HG02943 (cell line): Measurements from ENCODE around the gene MUC5B.
"Not testable (repeated sequence)": the region's sequence is repeated elsewhere in the genome, so short reads cannot be mapped to it uniquely, and the experiment has no call there.

ENCODE experiments used
- ATAC-seq: cut with Tn5 transposase; IDR thresholded peaks from one replicate; pipeline ENCODE4 v1.9.1; 2021; ENCODE audit warnings: mild to moderate bottlenecking, low read depth, moderate library complexity; ENCODE audit not compliant: unreplicated experiment

Gene MUC5B

DNA sequence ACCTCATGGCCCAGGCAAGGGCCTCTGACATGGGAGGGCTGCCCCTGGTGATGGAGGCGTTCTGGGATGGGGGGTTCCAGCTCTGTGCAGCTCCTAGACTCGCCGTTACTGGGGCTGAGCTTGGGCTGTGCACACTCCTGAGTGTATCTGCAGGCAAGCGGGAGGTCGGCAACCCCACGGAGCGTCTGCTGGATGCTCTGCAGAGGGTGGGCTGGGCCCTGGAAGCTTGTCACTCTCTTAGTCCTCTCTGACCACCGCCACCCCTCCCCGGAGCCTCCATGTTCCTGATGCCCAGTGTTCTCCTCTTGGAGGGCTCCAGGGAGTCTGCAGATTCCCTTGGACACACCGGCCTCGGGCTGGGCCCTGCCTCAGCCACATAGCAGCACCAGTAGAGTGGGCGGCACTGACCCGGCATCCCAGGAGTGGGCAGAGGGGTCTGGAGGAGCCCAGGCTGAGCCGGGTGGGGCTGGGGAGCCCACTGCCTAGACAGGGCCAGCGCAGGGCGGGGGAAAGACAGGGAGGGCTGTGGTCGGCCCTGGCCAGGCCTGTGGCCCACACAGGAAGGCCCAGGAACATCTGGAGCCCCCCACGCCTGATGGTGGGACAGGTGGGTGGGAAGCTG is 20.6 kb upstream of the MUC5B start:
- no peak for ATAC-seq

DNA sequence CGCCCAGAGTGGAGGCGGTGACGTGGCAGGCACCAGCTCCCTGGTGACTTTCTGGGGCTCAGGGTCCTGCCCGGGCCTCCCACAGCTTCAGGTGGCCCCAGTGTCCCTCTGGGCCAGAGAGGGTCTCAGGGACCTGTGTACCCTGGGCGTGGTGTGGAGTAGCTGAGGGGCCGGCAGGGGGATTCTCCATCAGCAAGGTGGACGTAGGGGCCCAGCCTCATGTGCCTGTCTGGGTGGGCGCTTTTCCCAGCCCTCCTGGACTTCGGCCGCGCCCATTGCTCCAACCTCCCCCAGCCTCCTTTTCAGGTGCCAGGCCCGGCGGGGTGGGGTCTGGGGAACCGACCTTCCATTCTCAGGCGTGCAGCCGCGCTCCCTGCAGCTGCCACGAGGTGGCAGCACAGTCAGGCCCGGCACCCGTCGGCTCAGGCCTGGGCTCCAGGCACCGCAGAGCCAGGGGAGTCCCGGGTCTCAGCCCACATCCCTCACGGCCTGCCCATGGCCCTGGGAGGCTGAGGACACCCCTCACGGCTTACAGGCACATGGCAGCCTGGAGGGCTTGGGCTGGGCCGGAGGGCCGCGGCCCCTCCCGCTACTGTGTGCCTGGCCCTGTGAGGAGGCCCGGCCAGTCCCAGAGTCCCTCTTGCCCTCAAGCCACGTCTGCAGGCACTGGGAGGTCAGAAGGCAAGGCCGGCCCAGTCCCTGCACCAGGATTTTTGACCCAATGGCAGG is 19.9 kb upstream of the MUC5B start:
- ATAC-seq = no peak

DNA sequence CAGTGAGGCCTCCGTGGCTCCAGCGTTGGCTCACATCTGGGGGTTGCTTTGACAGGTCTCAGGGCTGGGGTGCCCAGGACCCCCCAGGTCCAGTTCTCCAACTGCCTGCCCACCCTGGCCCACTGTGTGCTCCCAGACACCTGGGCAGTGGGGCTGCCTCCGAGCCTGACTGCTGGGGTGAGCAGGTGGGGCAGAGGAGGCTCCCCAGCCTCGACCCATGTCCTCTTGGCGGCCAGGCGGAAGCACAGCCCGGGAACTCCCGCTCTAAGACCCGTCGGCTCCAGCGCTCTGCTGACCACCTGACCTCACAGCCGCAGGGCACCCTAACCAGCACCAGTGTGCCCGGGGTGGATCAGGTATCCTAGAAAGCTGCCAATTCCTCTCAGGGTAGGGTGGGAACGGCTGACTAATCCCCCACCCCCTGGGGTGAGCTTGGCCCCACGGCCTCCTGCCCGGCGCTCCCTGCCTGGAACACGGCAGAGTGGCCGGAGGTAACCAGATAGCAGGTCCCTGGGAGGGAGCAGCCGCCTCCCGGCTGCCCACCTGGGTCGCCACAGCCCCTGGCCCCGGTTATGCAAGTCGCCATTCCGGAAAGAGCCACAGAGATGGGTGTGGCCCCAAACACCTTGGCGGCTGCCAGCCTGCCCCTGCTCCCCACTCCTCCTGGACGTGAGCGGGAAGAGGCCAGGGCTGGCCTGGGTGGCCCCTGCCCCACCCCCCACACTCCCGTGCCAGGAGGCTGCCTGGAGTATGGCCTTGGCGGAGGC is 19.2 kb upstream of the MUC5B start:
- ATAC-seq = no peak

DNA sequence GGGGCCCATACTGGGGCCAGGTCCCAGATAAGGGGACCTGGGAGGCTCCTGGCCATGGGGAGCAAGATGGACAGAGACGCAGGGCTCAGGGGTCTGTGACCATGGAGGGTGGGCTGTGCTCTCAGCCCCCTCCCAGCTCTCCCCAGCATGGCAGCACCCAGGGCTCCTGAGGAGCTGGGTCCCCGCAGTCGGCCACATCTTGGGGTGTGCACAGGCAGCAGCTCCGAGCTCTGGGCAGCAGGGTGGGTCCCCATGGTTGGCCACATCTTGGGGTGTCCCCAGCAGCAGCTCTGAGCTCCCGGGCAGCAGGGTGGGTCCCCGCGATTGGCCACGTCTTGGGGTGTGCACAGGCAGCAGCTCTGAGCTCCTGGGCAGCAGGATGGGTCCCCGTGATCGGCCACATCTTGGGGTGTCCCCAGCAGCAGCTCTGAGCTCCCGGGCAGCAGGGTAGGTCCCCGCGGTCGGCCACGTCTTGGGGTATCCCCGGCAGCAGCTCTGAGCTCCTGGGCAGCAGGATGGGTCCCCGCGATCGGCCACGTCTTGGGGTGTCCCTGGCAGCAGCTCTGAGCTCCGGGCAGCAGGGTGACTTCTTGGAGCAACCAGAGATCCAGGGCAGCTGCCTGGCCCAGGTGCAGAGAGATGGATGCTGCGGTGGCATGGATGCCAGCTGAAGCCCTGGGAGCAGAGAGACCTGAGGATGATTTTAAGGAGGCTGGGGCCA is 18.3 kb upstream of the MUC5B start:
- no peak for ATAC-seq

DNA sequence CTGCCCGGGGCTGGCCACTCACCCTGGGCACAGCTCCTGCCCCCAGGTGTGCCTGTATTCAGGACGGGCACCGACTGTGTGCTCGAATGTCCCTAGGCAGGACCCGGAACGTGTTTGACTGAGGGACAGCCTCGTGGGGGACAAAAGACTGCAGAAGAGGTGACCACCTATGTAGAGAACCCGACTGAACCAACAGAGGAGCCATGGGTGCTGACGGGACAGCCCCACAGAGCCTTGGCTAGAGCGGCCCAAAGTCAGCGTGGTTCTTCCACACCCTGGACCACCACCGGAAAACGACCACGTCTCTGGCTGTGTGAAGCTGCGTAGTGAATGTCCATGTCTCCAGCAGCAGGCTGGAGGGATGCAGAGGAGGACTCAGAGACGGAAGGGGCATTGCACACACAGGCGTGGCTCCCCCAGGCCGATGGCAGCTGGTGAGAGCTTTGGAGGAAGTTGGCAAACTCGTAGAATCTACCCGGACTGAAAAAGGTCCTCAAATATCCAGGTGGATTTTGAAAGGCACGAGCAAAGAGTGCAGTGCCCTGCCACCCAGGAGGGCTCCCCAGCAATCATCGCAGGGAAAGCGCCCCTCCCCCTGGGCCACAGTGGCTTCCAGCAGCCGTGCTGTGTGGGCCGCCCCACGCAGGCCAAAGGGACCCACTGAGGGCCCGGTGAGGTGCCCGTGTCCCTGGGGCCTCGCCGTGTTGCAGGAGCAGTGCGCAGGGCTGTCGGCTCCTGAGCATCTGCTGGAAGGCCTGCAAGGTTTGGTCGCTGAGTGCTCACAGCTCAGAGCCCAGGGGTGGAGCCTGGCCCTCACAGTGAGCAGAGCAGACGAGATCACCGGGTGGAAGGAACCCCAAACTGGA is 17.5 kb upstream of the MUC5B start:
- ATAC-seq = no peak

DNA sequence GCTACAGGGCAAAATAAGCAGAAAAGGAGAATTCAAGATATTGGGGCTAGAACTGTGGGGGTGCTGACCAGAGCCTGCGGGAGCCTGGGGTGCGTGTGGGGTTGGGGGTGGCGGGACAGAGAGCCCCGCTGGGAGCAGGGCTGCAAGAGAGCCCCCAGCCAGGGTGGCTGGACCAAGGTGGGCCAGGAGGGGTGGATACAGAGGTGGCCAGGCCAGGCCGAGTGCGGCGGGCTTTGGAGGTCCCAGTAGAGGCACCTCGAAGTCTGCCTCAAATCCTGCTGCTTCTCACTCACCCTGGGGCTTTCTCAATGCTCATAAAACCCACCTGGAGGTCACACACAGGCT is 16.9 kb upstream of the MUC5B start:
- ATAC-seq = no peak

DNA sequence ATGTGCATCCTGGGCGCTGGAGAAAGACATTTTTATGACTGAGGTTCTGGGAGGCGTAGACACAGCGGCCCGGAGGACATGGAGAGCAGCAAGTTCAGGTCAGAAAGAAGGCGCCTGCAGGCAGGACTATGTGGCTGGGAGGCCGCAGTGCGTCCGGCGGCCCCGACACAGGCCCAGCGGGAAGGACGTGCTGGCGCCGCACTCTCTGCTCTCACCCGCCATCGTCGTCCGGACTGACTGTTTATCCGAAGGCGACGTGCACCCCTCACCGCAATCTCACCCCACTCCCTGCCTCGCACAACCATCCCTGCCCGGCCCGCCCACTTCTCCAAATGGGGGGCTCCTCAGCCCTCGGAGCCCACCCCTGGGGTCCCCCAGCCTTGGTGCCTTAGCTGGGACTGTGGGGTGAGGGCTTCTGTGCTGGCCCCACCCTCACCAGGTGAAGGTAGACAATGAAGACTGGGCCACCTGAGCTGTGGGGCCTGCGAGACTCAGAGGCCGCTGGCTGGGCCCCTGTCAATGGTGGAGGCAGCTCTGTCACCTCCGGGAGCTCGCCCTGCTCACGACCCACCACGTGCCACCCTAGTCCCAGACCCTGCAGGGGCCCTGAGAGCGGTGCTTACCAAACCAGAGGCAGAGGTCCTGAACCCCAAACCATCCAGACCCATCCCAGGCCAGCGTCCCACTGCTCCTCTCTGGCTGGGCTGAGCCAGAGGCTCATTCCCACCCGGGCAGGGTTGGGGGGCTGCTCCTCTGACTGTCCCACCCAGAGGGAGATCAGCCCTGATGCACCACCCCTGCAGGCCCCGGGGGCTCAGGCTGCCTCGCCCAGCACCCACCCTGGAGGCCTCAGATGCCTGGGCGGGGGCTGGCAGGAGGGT is 16.2 kb upstream of the MUC5B start:
- ATAC-seq = no peak

DNA sequence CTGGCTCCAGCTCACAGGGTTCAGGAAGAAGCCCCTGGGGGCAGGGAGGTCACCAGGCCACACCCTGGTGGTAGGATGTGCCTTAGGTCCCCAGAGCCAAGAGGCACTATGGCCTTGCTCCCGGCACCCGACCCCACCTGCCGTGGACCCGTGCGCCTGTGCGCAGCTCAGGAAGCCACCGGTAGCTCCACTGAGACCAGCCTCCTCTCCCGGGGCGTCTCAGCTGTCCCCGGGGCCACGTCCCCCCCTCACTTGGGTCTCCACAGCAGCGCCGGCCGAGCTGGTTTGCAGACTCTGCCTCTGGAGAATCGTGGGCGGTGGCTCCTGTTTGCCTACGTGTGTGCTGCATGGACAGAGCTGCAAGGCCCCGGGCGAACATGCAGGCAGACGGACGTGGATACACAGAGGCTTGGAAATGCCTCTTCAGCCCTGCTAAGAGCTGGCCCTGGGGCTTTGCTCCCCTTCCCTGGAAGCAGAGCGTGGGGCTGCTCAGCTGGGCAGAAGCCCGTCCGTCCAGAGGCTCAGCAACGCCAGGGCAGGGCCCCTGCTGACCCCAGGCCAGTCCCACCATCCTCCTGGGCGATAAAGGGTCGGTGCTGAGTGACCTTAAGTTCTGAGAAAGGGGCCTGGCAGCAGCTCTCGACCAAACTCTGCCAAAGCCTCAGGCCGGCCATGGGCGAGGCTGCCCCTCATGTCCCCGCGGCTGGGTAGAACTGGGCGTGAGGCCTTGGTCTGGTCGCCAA is 15.3 kb upstream of the MUC5B start:
- no peak for ATAC-seq

DNA sequence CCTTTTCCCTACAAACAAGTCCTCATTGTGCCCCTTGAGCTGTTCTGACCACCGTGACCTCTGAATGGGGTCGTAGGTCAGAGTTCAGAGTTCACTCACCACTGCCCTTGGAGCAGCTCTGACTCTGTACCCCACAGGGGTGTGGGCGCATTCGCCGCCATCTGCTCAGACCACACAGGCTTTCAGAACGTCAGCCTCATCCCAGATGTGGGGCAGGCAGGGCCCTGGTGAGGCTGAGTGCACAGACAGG is 14.8 kb upstream of the MUC5B start:
- no peak for ATAC-seq

DNA sequence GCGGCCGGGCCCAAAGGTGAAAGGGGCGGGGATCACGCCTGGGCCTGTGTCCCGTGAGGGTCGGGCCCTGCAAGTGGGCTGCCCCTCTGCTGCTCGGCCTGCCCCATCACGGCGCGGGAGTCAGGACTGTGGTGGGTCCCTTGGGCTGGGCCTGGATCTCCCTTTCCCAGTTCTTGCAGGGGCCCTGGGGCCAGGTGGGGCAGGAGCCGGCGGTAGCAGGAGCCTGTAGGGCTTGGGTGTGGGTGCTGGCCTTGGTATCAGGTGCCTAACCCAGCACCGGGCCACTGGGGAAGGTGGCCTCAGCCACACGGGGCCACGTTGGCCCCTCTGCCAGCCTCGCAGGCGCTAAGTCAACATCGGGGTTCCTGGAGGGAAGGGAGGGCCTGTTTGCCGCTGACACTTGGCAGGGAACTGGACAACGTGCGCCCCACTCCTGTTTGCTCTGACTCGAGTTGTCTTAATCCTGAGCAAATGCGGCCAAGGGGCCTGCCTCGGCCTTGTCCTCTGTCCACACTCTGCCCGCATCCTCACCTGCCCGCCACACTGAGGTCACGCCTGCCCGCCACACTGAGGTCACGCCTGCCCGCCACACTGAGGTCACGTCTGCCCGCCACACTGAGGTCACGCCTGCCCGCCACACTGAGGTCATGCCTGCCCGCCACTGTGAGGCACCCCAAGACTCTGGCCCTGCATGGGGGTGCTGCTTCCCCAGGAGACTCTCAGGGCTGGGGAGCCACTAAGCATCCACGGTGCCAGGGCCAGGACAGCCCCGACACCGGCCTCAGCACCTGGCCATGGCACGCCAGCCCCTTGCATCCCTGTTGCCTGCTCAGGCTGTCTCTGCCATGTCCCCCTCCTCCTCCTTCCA is 14.2 kb upstream of the MUC5B start:
- no peak for ATAC-seq

DNA sequence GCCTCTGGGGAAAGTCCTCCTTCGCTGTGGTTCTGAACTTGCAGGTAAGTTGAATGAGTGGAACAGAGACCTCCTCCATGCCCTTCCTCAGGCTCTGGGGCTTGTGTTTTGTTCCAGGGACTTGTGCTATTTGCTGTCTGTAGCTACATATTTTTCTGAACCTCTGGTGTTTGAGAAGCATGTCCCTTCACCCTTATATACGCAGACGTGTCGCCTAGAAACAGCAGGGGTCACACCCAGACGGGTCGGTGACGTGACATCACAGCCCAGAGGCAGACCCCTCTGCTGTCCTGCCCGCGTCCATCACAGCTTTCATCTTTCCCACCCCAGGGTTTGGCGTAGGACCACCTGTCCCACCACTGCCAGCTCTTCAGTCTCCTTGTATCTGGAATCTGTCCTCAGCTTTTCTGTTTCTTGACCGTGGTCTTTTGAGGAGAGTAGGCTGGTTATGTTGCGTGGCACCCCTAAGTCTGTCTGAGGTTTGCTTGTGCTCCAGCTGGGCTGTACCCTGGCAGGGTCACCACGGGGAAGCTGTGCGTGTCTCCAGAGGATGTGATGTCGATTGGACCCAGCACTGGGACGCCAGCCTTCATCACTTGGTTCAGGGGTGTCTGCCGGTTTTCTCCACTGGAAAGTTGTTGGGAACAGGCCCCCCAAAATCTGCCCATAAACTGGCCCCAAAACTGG is 13.4 kb upstream of the MUC5B start:
- no peak for ATAC-seq

DNA sequence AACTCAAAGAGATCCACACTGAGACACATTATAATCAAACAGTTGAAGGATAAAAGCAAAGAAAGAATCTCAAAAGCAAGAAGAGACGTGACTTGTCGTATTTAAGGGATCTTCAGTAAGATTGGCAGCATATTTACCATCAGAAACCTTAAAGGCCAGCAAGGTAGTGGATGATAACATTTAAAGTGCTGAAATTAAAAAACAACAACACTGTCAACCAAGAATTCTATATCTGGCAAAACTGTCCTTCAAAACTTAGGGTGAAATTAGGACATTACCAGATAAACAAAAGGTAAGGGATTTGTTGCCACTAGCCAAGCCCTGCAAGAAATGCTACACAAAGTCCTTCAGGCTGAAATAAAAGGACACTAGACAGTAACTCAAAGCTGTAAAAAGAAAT is 11.0 kb upstream of the MUC5B start:
- no peak for ATAC-seq

DNA sequence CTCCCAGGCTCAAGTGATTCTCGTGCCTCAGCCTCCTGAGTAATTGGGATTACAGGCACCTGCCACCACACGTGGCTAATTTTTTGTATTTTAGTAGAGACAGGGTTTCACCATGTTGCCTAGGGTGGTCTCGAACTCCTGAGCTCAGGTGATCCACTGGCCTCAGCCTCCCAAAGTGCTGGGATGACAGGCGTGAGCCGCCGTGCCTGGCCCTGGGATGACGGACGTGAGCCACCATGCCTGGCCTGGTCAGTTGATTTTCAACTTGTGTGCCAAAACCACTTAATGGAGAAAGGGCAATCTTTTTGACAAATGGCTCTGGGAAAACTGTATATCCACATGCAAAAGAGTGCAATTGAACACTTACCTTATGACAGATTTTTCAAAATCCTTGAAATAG is 7.0 kb upstream of the MUC5B start:
- ATAC-seq = not testable (repeated sequence)

DNA sequence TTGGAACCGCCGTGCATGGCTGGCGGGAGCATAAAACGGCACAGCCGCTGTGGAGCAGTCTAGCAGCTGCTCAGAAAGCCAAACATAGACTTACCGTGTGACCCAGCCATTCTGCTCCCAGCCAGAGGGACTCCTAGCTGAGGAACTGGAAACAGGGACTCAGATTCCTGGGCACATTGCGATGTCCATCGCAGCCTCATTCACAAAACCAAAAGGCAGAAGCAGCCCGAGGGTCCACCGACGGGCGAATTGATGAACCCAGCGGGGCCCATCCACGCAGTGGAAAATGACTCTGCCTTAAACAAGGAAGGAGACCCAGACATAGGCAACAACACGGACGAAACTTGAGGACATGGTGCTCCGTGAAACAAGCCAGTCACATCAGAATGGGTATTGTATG is 5.7 kb upstream of the MUC5B start:
- ATAC-seq = no peak

DNA sequence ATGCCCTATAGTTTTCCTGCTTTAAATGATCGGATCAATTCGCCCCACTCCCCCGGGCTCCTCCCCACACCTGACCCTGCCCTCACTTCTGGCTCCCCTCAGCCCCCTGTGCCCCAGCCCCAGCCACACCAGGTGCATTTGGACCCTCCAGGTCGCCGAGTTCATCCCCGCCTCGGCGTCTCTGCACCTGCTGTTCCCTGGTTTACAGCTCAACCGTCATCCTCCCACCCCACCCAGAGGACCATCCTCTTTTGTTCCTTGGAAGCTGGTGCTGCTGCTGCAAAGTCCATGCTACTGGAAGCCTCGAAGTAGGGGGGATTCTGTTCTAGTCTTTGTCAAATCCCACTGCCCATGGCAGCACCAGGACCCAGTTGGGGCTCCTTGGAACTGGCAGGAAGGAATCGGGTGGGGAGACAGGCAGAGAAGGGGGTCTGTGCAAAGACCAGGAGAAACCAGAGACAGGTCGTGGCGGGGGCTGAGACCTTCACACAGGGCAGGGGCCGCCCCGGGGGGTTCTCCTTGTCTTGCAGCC is 4.5 kb upstream of the MUC5B start:
- ATAC-seq = no peak

DNA sequence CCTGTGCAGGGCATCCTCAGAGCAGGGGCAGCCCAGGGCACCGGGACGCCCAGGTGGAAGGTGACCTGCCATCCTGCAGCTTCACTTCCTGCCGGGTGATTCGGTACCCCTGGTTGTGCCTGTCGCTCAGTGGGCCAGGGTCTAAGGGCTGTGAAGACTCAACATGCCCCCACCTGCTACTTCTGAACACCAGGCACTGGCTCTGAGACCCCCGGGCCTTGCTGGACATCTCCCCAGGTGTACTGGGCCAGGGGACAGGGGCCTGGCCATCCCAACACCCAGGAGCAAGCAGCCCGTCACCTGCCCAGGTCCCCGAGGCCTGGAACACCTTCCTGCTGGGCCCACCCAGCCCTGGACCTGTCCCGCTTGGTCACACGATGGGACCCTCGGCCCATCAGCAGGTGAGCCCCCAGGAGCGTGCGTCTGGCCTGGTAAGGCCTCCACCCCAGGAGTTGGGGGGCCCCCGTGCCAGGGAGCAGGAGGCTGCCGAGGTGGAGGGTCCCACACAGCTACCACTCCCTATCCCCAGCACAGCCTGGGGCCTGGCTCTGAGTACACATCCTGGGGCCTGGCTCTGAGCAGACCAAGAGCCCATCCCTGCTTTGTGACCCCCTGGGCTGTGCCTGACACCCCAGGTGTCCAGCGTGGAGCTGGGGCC is 3.9 kb upstream of the MUC5B start:
- no peak for ATAC-seq

DNA sequence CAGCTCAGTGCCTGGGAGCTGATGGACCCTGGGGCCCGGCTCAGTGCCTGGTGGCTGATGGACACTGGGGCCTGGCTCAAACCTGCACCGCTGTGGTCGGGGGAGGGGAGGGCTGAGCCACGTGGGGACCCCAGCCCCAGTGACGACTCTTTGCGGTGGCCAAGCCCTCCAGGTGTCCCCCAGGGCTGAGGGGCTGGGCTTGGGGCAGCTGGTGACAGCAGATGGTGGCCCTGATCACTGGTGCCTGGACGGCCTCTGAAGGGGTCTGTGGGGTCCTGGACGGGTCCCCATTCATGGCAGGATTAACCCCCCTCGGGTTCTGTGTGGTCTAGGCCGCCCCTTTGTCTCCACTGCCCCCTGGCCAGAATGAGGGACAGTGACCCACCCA is 3.4 kb upstream of the MUC5B start:
- ATAC-seq = no peak
